HEK293 (cell line): ENCODE results near the gene IRF2BPL.
A peak's percentile ranks its signal among the peaks of the same experiment; 100 is the strongest.

Source experiments
- BCL11A ChIP-seq: fragments of 450-650 bp; formaldehyde crosslinking; IDR thresholded peaks from 2 replicates; pipeline ENCODE4 v1.5.1; 2016; ENCODE audit warnings: low read depth, missing biosample characterization, missing genetic modification characterization
- FEZF1 ChIP-seq: fragments of 450-650 bp; formaldehyde crosslinking; IDR thresholded peaks from 2 replicates; pipeline ENCODE4 v1.5.1; 2016; ENCODE audit warnings: missing biosample characterization, missing genetic modification characterization
- GLIS2 ChIP-seq: fragments of 450-650 bp; formaldehyde crosslinking; IDR thresholded peaks from 2 replicates; pipeline ENCODE4 v1.5.1; 2016; ENCODE audit warnings: missing biosample characterization, missing genetic modification characterization
- HOXA7 ChIP-seq: sonication (generic); formaldehyde crosslinking; IDR thresholded peaks from 2 replicates; pipeline ENCODE4 v1.8.1; 2022; ENCODE audit warnings: missing genetic modification reagents, borderline replicate concordance
- HOXD13 ChIP-seq: sonication (generic); formaldehyde crosslinking; IDR thresholded peaks from 2 replicates; pipeline ENCODE4 v1.8.0; 2022; ENCODE audit warnings: missing genetic modification reagents, borderline replicate concordance
- KLF1 ChIP-seq: fragments of 450-650 bp; formaldehyde crosslinking; IDR thresholded peaks from 2 replicates; pipeline ENCODE4 v1.5.1; 2016; ENCODE audit warnings: missing biosample characterization, missing genetic modification characterization
- KLF16 ChIP-seq: fragments of 450-650 bp; formaldehyde crosslinking; IDR thresholded peaks from 2 replicates; pipeline ENCODE4 v1.5.1; 2017; ENCODE audit warnings: missing biosample characterization, missing genetic modification characterization
- MZF1 ChIP-seq: fragments of 450-650 bp; formaldehyde crosslinking; IDR thresholded peaks from 2 replicates; pipeline ENCODE4 v1.5.1; 2017; ENCODE audit warnings: missing biosample characterization, missing genetic modification characterization, borderline replicate concordance
- PBX3 ChIP-seq: sonication (generic); formaldehyde crosslinking; IDR thresholded peaks from 2 replicates; pipeline ENCODE4 v1.8.1; 2022; ENCODE audit warnings: mild to moderate bottlenecking, moderate library complexity, missing genetic modification reagents
- PRDM2 ChIP-seq: fragments of 450-650 bp; formaldehyde crosslinking; IDR thresholded peaks from 2 replicates; pipeline ENCODE4 v1.5.1; 2016; ENCODE audit warnings: missing biosample characterization, missing genetic modification characterization, borderline replicate concordance
- RBAK ChIP-seq: fragments of 450-650 bp; formaldehyde crosslinking; IDR thresholded peaks from 2 replicates; pipeline ENCODE4 v1.5.1; 2016; ENCODE audit warnings: missing biosample characterization, missing genetic modification characterization
- SALL2 ChIP-seq: fragments of 450-650 bp; formaldehyde crosslinking; IDR thresholded peaks from 2 replicates; pipeline ENCODE4 v1.5.0; 2017; ENCODE audit warnings: missing biosample characterization, mild to moderate bottlenecking, missing genetic modification characterization, borderline replicate concordance
- WT1 ChIP-seq: fragments of 450-650 bp; formaldehyde crosslinking; IDR thresholded peaks from 2 replicates; pipeline ENCODE4 v1.5.1; 2016; ENCODE audit warnings: missing biosample characterization, missing genetic modification characterization
- YY1 ChIP-seq: fragments of 450-650 bp; formaldehyde crosslinking; IDR thresholded peaks from 2 replicates; pipeline ENCODE4 v1.5.1; 2018; ENCODE audit warnings: missing biosample characterization, missing genetic modification characterization
- ZBTB10 ChIP-seq: fragments of 450-650 bp; formaldehyde crosslinking; IDR thresholded peaks from 2 replicates; pipeline ENCODE4 v1.5.1; 2016; ENCODE audit warnings: missing biosample characterization, missing genetic modification characterization
- ZFHX2 ChIP-seq: fragments of 450-650 bp; formaldehyde crosslinking; conservative IDR thresholded peaks from 2 replicates; pipeline ENCODE4 v1.5.1; 2016; ENCODE audit warnings: missing biosample characterization, missing genetic modification characterization
- ZFP37 ChIP-seq: fragments of 450-650 bp; formaldehyde crosslinking; IDR thresholded peaks from 2 replicates; pipeline ENCODE4 v1.5.1; 2016; ENCODE audit warnings: missing biosample characterization, missing genetic modification characterization
- ZIC2 ChIP-seq: fragments of 450-650 bp; formaldehyde crosslinking; IDR thresholded peaks from 2 replicates; pipeline ENCODE4 v1.5.1; 2016; ENCODE audit warnings: missing biosample characterization, missing genetic modification characterization
- ZNF10 ChIP-seq: fragments of 450-650 bp; formaldehyde crosslinking; IDR thresholded peaks from 2 replicates; pipeline ENCODE4 v1.5.1; 2017; ENCODE audit warnings: missing biosample characterization, missing genetic modification characterization
- ZNF121 ChIP-seq: fragments of 450-650 bp; formaldehyde crosslinking; IDR thresholded peaks from 2 replicates; pipeline ENCODE4 v1.5.1; 2016; ENCODE audit warnings: missing biosample characterization, missing genetic modification characterization
- ZNF133 ChIP-seq: fragments of 450-650 bp; formaldehyde crosslinking; IDR thresholded peaks from 2 replicates; pipeline ENCODE4 v1.5.1; 2016; ENCODE audit warnings: missing biosample characterization, missing genetic modification characterization
- ZNF16 ChIP-seq: fragments of 450-650 bp; formaldehyde crosslinking; IDR thresholded peaks from 2 replicates; pipeline ENCODE4 v1.5.1; 2016; ENCODE audit warnings: low read depth, missing biosample characterization, missing genetic modification characterization
- ZNF311 ChIP-seq: fragments of 450-650 bp; formaldehyde crosslinking; IDR thresholded peaks from 2 replicates; pipeline ENCODE4 v1.5.1; 2017; ENCODE audit warnings: missing biosample characterization, missing genetic modification characterization, borderline replicate concordance
- ZNF366 ChIP-seq: fragments of 450-650 bp; formaldehyde crosslinking; conservative IDR thresholded peaks from 2 replicates; pipeline ENCODE4 v1.5.1; 2016; ENCODE audit warnings: missing biosample characterization, missing genetic modification characterization
- ZNF416 ChIP-seq: fragments of 450-650 bp; formaldehyde crosslinking; IDR thresholded peaks from 2 replicates; pipeline ENCODE4 v1.5.1; 2016; ENCODE audit warnings: missing biosample characterization, missing genetic modification characterization
- ZNF580 ChIP-seq: fragments of 450-650 bp; formaldehyde crosslinking; IDR thresholded peaks from 2 replicates; pipeline ENCODE4 v1.5.1; 2016; ENCODE audit warnings: missing biosample characterization, missing genetic modification characterization
- ZNF670 ChIP-seq: fragments of 450-650 bp; formaldehyde crosslinking; IDR thresholded peaks from 2 replicates; pipeline ENCODE4 v1.5.1; 2016; ENCODE audit warnings: missing biosample characterization, missing genetic modification characterization, low read depth
- ZNF701 ChIP-seq: fragments of 450-650 bp; formaldehyde crosslinking; IDR thresholded peaks from 2 replicates; pipeline ENCODE4 v1.5.1; 2016; ENCODE audit warnings: missing biosample characterization, missing genetic modification characterization
- ZNF768 ChIP-seq: fragments of 450-650 bp; formaldehyde crosslinking; IDR thresholded peaks from 2 replicates; pipeline ENCODE4 v1.5.1; 2018; ENCODE audit warnings: missing biosample characterization, mild to moderate bottlenecking, missing genetic modification characterization
- ZNF776 ChIP-seq: fragments of 450-650 bp; formaldehyde crosslinking; IDR thresholded peaks from 2 replicates; pipeline ENCODE4 v1.5.0; 2017; ENCODE audit warnings: missing biosample characterization, missing genetic modification characterization, borderline replicate concordance
- ZNF785 ChIP-seq: fragments of 450-650 bp; formaldehyde crosslinking; IDR thresholded peaks from 2 replicates; pipeline ENCODE4 v1.5.1; 2016; ENCODE audit warnings: missing biosample characterization, missing genetic modification characterization
- ZSCAN23 ChIP-seq: fragments of 450-650 bp; formaldehyde crosslinking; IDR thresholded peaks from 2 replicates; pipeline ENCODE4 v1.5.1; 2016; ENCODE audit warnings: missing biosample characterization, missing genetic modification characterization

Gene IRF2BPL

GRCh38 chr14:77028384-77029231 lies at the start of gene IRF2BPL (continued):
- TF ChIP-seq ZNF701 (tag by site-specific recombination) (no peak), HOXA7 (CRISPR knock-in tag) (no peak), ZIC2 (tag by site-specific recombination) (no peak; the same call in 1 of the 2 replicates), ZNF366 (tag by site-specific recombination) (no peak; the same call in 1 of the 2 replicates), PRDM2 (tag by site-specific recombination) (no peak), ZNF416 (no peak), ZNF580 (tag by site-specific recombination) (no peak), ZNF121 (tag by site-specific recombination) (peak; percentile 88), ZSCAN23 (tag by site-specific recombination) (no peak), HOXD13 (no peak), WT1 (tag by site-specific recombination) (peak; percentile 53), KLF16 (tag by site-specific recombination) (no peak), ZNF133 (no peak), ZNF785 (tag by site-specific recombination) (no peak), GLIS2 (tag by site-specific recombination) (peak; percentile 53), ZNF670 (tag by site-specific recombination) (no peak), BCL11A (tag by site-specific recombination) (0 out of 2 replicates have a peak, but pooled peaks have one; percentile 15), RBAK (tag by site-specific recombination) (no peak), SALL2 (tag by site-specific recombination) (no peak), ZNF776 (no peak), YY1 (tag by site-specific recombination) (no peak), ZBTB10 (no peak), KLF1 (tag by site-specific recombination) (peak; percentile 81), PBX3 (CRISPR knock-in tag) (0 out of 2 replicates have a peak, but pooled peaks have one; percentile 25), ZFP37 (no peak), ZFHX2 (tag by site-specific recombination) (peak; percentile 79), MZF1 (tag by site-specific recombination) (no peak), ZNF16 (tag by site-specific recombination) (no peak), ZNF768 (no peak), FEZF1 (no peak), ZNF10 (tag by site-specific recombination) (no peak), ZNF311 (tag by site-specific recombination) (no peak)
